Measurements from ENCODE around the gene ZNF649.

Gene ZNF649

GRCh38 chr19:51887522-51888498 lies 17.0 kb downstream of the ZNF649 start, which contains the start of gene ZNF577:
Gene ZNF577 (minus strand): TSS chr19:51887951. CDS start chr19:51880382, 7,569 bp downstream.
- DNase-seq: peak; percentile 8 to 88 (median 57)

GRCh38 chr19:51884713-51885112 lies 20.1 kb downstream of the ZNF649 start:
- no peak for DNase-seq

GRCh38 chr19:51882518-51882917 lies 22.3 kb downstream of the ZNF649 start:
- no peak for DNase-seq

- DNase-seq: no peak
Measured at GRCh38 chr19:51873097-51873496, 31.7 kb downstream of the ZNF649 start.

- no peak for DNase-seq
Measured at GRCh38 chr19:51861870-51862622, 42.8 kb downstream of the ZNF649 start.
